Cardiac septum (tissue), 1 donor: ENCODE data around the gene PPP6R2. TPM values are rescaled to one million over a fixed set of nuclear protein-coding genes. Genes with fewer than 3 reads are reported as not detected.
A peak's percentile ranks its signal among the peaks of the same experiment; 100 is the strongest.
"Not testable (repeated sequence)": the region's sequence is repeated elsewhere in the genome, so short reads cannot be mapped to it uniquely, and the experiment has no call there.

ENCODE experiments used
- DNase-seq: peaks from one replicate; pipeline ENCODE4 v3.0.0-alpha.2; 2020; ENCODE audit warnings: low spot score
- intact Hi-C: fragments of 100-400 bp; cut with DNase I; formaldehyde crosslinking; loops from one replicate; pipeline ENCODE4 v1.14.0; 2022
- total RNA-seq: library from RNA; stranded (reverse); fragmentation: NEBNext Ultra II Directional; extraction: Animal tissue kit (Norgen Biotek cat#: 25700); gene quantifications from one replicate; pipeline ENCODE4 v1.2.1, GENCODE V29; 2021
- donor health status: DM: no; HTN: no; CAD: no.

Gene PPP6R2
- total RNA-seq, 1 donor from 2014 or later = 37.1 TPM

GRCh38 chr22:50327711-50328019, 15.5 kb upstream of the PPP6R2 start:
- intact Hi-C loops = loop anchor here (1.0 to 5.0 kb wide), 2 partner anchors 35 to 51 kb away; no protein-coding TSS in a partner anchor
- no peak for DNase-seq

GRCh38 chr22:50329236-50329635, 13.9 kb upstream of the PPP6R2 start:
- DNase-seq = no peak
- intact Hi-C loops = loop anchor here (5.0 kb wide), 1 partner anchor 37 kb away; no protein-coding TSS in a partner anchor

- not testable (repeated sequence) for DNase-seq
These were observed 8.7 kb upstream of the PPP6R2 start for GRCh38 chr22:50334433-50334832.

GRCh38 chr22:50337262-50338041, 5.7 kb upstream of the PPP6R2 start:
- intact Hi-C loops = no loop called here
- no peak for DNase-seq

More at GRCh38 chr22:50334433-50334832, 8.7 kb upstream of the PPP6R2 start:
- intact Hi-C loops = not testable (repeated sequence)

- intact Hi-C loops = no loop called here
- DNase-seq = no peak
These were observed 5.0 kb upstream of the PPP6R2 start for GRCh38 chr22:50338042-50338573.

GRCh38 chr22:50338860-50339462, 4.2 kb upstream of the PPP6R2 start:
- intact Hi-C loops = no loop called here
- DNase-seq = no peak

GRCh38 chr22:50339945-50340879, 2.9 kb upstream of the PPP6R2 start:
- DNase-seq = no peak
- intact Hi-C loops = no loop called here

- DNase-seq = peak; percentile 92
- intact Hi-C loops = loop anchor here (1.0 to 2.0 kb wide), 2 partner anchors 66 to 89 kb away; no protein-coding TSS in a partner anchor
These were observed 1.0 kb upstream of the PPP6R2 start for GRCh38 chr22:50341977-50342650.

- DNase-seq = no peak
- intact Hi-C loops = loop anchor here (2.0 kb wide), 1 partner anchor 91 kb away; no protein-coding TSS in a partner anchor
These were observed 411 bp downstream of the PPP6R2 start for GRCh38 chr22:50343541-50343935.

- intact Hi-C loops = no loop called here
- no peak for DNase-seq
These were observed 3.3 kb downstream of the PPP6R2 start for GRCh38 chr22:50346470-50346869.

- intact Hi-C loops = no loop called here
- DNase-seq = no peak
These were observed 4.0 kb downstream of the PPP6R2 start for GRCh38 chr22:50347157-50347556.

- no peak for DNase-seq
- intact Hi-C loops = no loop called here
These were observed 4.9 kb downstream of the PPP6R2 start for GRCh38 chr22:50348058-50348457.

GRCh38 chr22:50356186-50356585, 13.1 kb downstream of the PPP6R2 start:
- intact Hi-C loops = no loop called here
- no peak for DNase-seq

- no peak for DNase-seq
- intact Hi-C loops = no loop called here
These were observed 14.1 kb downstream of the PPP6R2 start for GRCh38 chr22:50357222-50357621.

GRCh38 chr22:50357756-50358155, 14.6 kb downstream of the PPP6R2 start:
- no peak for DNase-seq
- intact Hi-C loops = no loop called here

- intact Hi-C loops = no loop called here
These were observed 17.5 kb downstream of the PPP6R2 start for GRCh38 chr22:50360578-50360977.

GRCh38 chr22:50361222-50361621, 18.1 kb downstream of the PPP6R2 start:
- DNase-seq = no peak
- intact Hi-C loops = no loop called here

More at GRCh38 chr22:50360578-50360977, 17.5 kb downstream of the PPP6R2 start:
- DNase-seq = no peak

GRCh38 chr22:50361688-50362087, 18.6 kb downstream of the PPP6R2 start:
- no peak for DNase-seq
- intact Hi-C loops = no loop called here

GRCh38 chr22:50363166-50363802, 20.2 kb downstream of the PPP6R2 start:
- no peak for DNase-seq
- intact Hi-C loops = no loop called here
